WTC11 (cell line): ENCODE measurements around the gene FOXL1. TPM values are rescaled to one million over a fixed set of nuclear protein-coding genes. Genes with fewer than 3 reads are reported as not detected.
A peak's percentile ranks its signal among the peaks of the same experiment; 100 is the strongest.

Experiments
- ATAC-seq: fragments of 200-7000 bp; cut with Tn5 transposase; 2 replicates; pipeline ENCODE4 v1.10.0; 2021; ENCODE audit warnings: mild to moderate bottlenecking, moderate library complexity
- CTCF ChIA-PET: fragments of 300-600 bp; sonication (Branson Sonifier 250); formaldehyde crosslinking; loops from one replicate; lab custom pipeline; 2021; ENCODE audit warnings: antibody characterized with exemption; lab: Charles Lee
- POLR2A ChIA-PET: fragments of 350-600 bp; sonication (Branson Sonifier 250); formaldehyde crosslinking; loops from one replicate; lab custom pipeline; 2021; ENCODE audit warnings: antibody characterized with exemption; lab: Charles Lee
- DNase-seq: peaks from one replicate; pipeline ENCODE4 v3.0.0; 2021; ENCODE audit warnings: low spot score
- H3K27ac Mint-ChIP-seq: 2 replicates; pipeline ENCODE4 v1.8.0; 2021; ENCODE audit warnings: mixed read lengths
- H3K27me3 Mint-ChIP-seq: 2 replicates; pipeline ENCODE4 v1.8.0; 2021; ENCODE audit warnings: low read depth, mild to moderate bottlenecking, moderate library complexity, mixed read lengths
- H3K36me3 Mint-ChIP-seq: 2 replicates; pipeline ENCODE4 v1.8.0; 2021; ENCODE audit warnings: mixed read lengths
- H3K4me1 Mint-ChIP-seq: 2 replicates; pipeline ENCODE4 v1.8.0; 2022; ENCODE audit warnings: mixed read lengths
- H3K4me3 Mint-ChIP-seq: 2 replicates; pipeline ENCODE4 v1.8.0; 2021; ENCODE audit warnings: mild to moderate bottlenecking, moderate library complexity, mixed read lengths
- H3K9me3 Mint-ChIP-seq: 2 replicates; pipeline ENCODE4 v1.8.0; 2021; ENCODE audit warnings: mixed read lengths
- ATF6 ChIP-seq: sonication (generic); formaldehyde crosslinking; IDR thresholded peaks from 2 replicates; pipeline ENCODE4 v1.8.1; 2023; ENCODE audit warnings: mild to moderate bottlenecking, missing genetic modification reagents
- E2F5 ChIP-seq: sonication (generic); formaldehyde crosslinking; IDR thresholded peaks from 2 replicates; pipeline ENCODE4 v1.8.1; 2022; ENCODE audit warnings: mild to moderate bottlenecking, moderate library complexity, missing genetic modification reagents
- FOXP1 ChIP-seq: sonication (generic); formaldehyde crosslinking; IDR thresholded peaks from 2 replicates; pipeline ENCODE4 v1.8.0; 2022; ENCODE audit warnings: missing genetic modification reagents, mild to moderate bottlenecking, moderate library complexity, borderline replicate concordance
- FOXP4 ChIP-seq: sonication (generic); formaldehyde crosslinking; IDR thresholded peaks from 2 replicates; pipeline ENCODE4 v1.8.0; 2022; ENCODE audit warnings: mild to moderate bottlenecking, missing genetic modification reagents
- PRDM15 ChIP-seq: sonication (generic); formaldehyde crosslinking; IDR thresholded peaks from 2 replicates; pipeline ENCODE4 v1.8.0; 2022; ENCODE audit warnings: missing genetic modification reagents
- PREB ChIP-seq: sonication (generic); formaldehyde crosslinking; IDR thresholded peaks from 2 replicates; pipeline ENCODE4 v1.8.1; 2022; ENCODE audit warnings: mild to moderate bottlenecking, missing genetic modification reagents, moderate library complexity, borderline replicate concordance
- STAT6 ChIP-seq: sonication (generic); formaldehyde crosslinking; conservative IDR thresholded peaks from 2 replicates; pipeline ENCODE4 v1.8.1; 2023; ENCODE audit warnings: mild to moderate bottlenecking, low read depth, missing genetic modification reagents, moderate library complexity
- TP53 ChIP-seq: sonication (generic); formaldehyde crosslinking; IDR thresholded peaks from 2 replicates; pipeline ENCODE4 v1.8.1; 2023; ENCODE audit warnings: mild to moderate bottlenecking, missing genetic modification reagents
- ZNF416 ChIP-seq: fragments of 250-450 bp; sonication (Bioruptor Pico); IDR thresholded peaks from 2 replicates; pipeline ENCODE4 v1.9.0; 2021; ENCODE audit warnings: mild to moderate bottlenecking, inconsistent platforms
- total RNA-seq: library from RNA; stranded (reverse); gene quantifications from 3 replicates; pipeline ENCODE4 v1.2.3, GENCODE V29; 2021

The FOXL1 gene
- total RNA-seq, 1 experiment from 2014 or later: 0.33 TPM

- peak overlapping the region; percentile 89 for H3K4me3 Mint-ChIP-seq
- DNase-seq: peak; percentile 31
- POLR2A ChIA-PET: interaction anchor here (0.8 kb wide), 1 partner anchor 127 kb away, joined by 3 read pairs; no protein-coding TSS in a partner anchor
- H3K4me1 Mint-ChIP-seq: peaks cover 60% of the 10 kb centered on the region
- H3K27ac Mint-ChIP-seq: no peak overlapping the region
- no peaks in the 10 kb centered on the region for H3K9me3 Mint-ChIP-seq
- peak; percentile 4; the same call in 1 of the 2 replicates for ATAC-seq
- H3K27me3 Mint-ChIP-seq: peaks cover 98% of the 10 kb centered on the region
- CTCF ChIA-PET: interaction anchor here (0.7 to 2.4 kb wide), 12 partner anchors 13 to 735 kb away, joined by 3 to 22 read pairs (median 4); no protein-coding TSS in a partner anchor
- TF ChIP-seq FOXP1 (CRISPR knock-in tag) (no peak), ATF6 (CRISPR knock-in tag) (no peak), TP53 (CRISPR knock-in tag) (no peak), E2F5 (CRISPR knock-in tag) (no peak), STAT6 (CRISPR knock-in tag) (no peak), FOXP4 (CRISPR knock-in tag) (no peak), PRDM15 (CRISPR knock-in tag) (peak; percentile 80)
- H3K36me3 Mint-ChIP-seq: no peaks in the 10 kb centered on the region
Measured at GRCh38 chr16:86576591-86577313, 1.6 kb upstream of the FOXL1 start.

- H3K36me3 Mint-ChIP-seq: no peaks in the 10 kb centered on the region
- peak overlapping the region; percentile 89 for H3K4me3 Mint-ChIP-seq
- POLR2A ChIA-PET: interaction anchor here (0.5 kb wide), 1 partner anchor 497 kb away, joined by 3 read pairs; no protein-coding TSS in a partner anchor
- no peak overlapping the region for H3K27ac Mint-ChIP-seq
- peaks cover 55% of the 10 kb centered on the region for H3K4me1 Mint-ChIP-seq
- TF ChIP-seq PREB (CRISPR knock-in tag) (no peak), ZNF416 (no peak), PRDM15 (CRISPR knock-in tag) (peak; percentile 74)
- peaks cover 97% of the 10 kb centered on the region for H3K27me3 Mint-ChIP-seq
- DNase-seq: no peak
- H3K9me3 Mint-ChIP-seq: no peaks in the 10 kb centered on the region
- ATAC-seq: no peak
- CTCF ChIA-PET: interaction anchor here (2.4 kb wide), 1 partner anchor 297 kb away, joined by 18 read pairs; no protein-coding TSS in a partner anchor
Measured at GRCh38 chr16:86577314-86577971, 906 bp upstream of the FOXL1 start.
